ENCODE data around the gene IFI35.

IFI35 gene

DNA sequence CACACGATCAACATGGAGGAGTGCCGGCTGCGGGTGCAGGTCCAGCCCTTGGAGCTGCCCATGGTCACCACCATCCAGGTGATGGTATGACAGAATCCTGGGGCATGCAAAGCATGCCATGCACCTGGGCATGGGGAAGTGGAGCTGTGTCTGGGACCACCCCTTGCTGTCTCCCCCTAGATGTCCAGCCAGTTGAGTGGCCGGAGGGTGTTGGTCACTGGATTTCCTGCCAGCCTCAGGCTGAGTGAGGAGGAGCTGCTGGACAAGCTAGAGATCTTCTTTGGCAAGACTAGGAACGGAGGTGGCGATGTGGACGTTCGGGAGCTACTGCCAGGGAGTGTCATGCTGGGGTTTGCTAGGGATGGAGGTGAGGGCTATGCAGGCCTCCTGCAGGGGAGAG, 6.7 kb downstream of the IFI35 start:
- H2BK15ac ChIP-seq (ENCODE audit: low read depth, poor library complexity, severe bottlenecking) = no peak overlapping the region
- no peak overlapping the region for H2AFZ ChIP-seq (ENCODE audit: low read depth, low read length)
- H2BK120ac ChIP-seq (ENCODE audit: low read depth, low read length) = no peak overlapping the region
- no peak overlapping the region for H3K9ac ChIP-seq (ENCODE audit: low read length)
- no peak overlapping the region for H4K91ac ChIP-seq (ENCODE audit: low read length)
- H3K4me3 ChIP-seq (ENCODE audit: insufficient read depth in 1 of 2, low read depth in 1 of 2, low read length in 2 of 2) = no peak overlapping the region
- peaks cover 30% of the 10 kb centered on the region for H3K79me1 ChIP-seq (replicated peaks; ENCODE audit: low read length, poor library complexity, severe bottlenecking)
- no peaks in the 10 kb centered on the region for H3K9me3 ChIP-seq (ENCODE audit: control insufficient read depth, low read length)
- H4K8ac ChIP-seq (ENCODE audit: low read length) = no peak overlapping the region
- no peak overlapping the region for H3K14ac ChIP-seq (ENCODE audit: low read length in 2 of 2)
- no peak overlapping the region for H2BK5ac ChIP-seq (ENCODE audit: low read depth, low read length, poor library complexity, severe bottlenecking)
- no peak overlapping the region for H3K4me2 ChIP-seq (ENCODE audit: low read length, poor library complexity, severe bottlenecking)
- H3K23ac ChIP-seq (ENCODE audit: low read length in 2 of 2) = no peak overlapping the region
- H3K18ac ChIP-seq (ENCODE audit: low read depth in 1 of 2, low read length in 2 of 2) = no peak overlapping the region
- WGBS = 95% methylated on average over 8 of the region's 8 CpGs
- no peaks in the 10 kb centered on the region for H3K27me3 ChIP-seq (ENCODE audit: control insufficient read depth in 1 of 2, insufficient read depth in 1 of 2, low read length in 2 of 2)
- no peak for DNase-seq
- H2BK12ac ChIP-seq (ENCODE audit: low read length in 2 of 2) = no peak overlapping the region
- H3K27ac ChIP-seq (ENCODE audit: low read length, poor library complexity, severe bottlenecking) = no peak overlapping the region
- no peak overlapping the region for H3K4ac ChIP-seq (ENCODE audit: low read depth in 1 of 2, low read length in 2 of 2)
- H3K36me3 ChIP-seq (ENCODE audit: control insufficient read depth in 1 of 2, insufficient read depth in 2 of 2, low read depth in 1 of 2, low read length in 2 of 2) = peaks cover 53 to 73% of the 10 kb centered on the region in 2 experiments
- H3K4me1 ChIP-seq (ENCODE audit: control insufficient read depth, insufficient read depth, low read depth, low read length) = peaks cover 10% of the 10 kb centered on the region
- H2AK5ac ChIP-seq (ENCODE audit: low read length, severe bottlenecking) = no peak overlapping the region

GRCh38 chr17:43014020-43014648, 7.5 kb downstream of the IFI35 start:
- H3K14ac ChIP-seq (ENCODE audit: low read length in 2 of 2) = no peak overlapping the region
- H2BK5ac ChIP-seq (ENCODE audit: low read depth, low read length, poor library complexity, severe bottlenecking) = no peak overlapping the region
- no peak overlapping the region for H3K18ac ChIP-seq (ENCODE audit: low read depth in 1 of 2, low read length in 2 of 2)
- H3K9me3 ChIP-seq (ENCODE audit: control insufficient read depth, low read length) = no peaks in the 10 kb centered on the region
- 91% methylated on average over 12 of the region's 12 CpGs for WGBS
- H2BK120ac ChIP-seq (ENCODE audit: low read depth, low read length) = no peak overlapping the region
- H4K8ac ChIP-seq (ENCODE audit: low read length) = no peak overlapping the region
- H2BK12ac ChIP-seq (ENCODE audit: low read length in 2 of 2) = no peak overlapping the region
- H3K23ac ChIP-seq (ENCODE audit: low read length in 2 of 2) = no peak overlapping the region
- no peak overlapping the region for H2AK5ac ChIP-seq (ENCODE audit: low read length, severe bottlenecking)
- H3K4me2 ChIP-seq (ENCODE audit: low read length, poor library complexity, severe bottlenecking) = no peak overlapping the region
- peaks cover 56 to 81% of the 10 kb centered on the region in 2 experiments for H3K36me3 ChIP-seq (ENCODE audit: control insufficient read depth in 1 of 2, insufficient read depth in 2 of 2, low read depth in 1 of 2, low read length in 2 of 2)
- H3K4me1 ChIP-seq (ENCODE audit: control insufficient read depth, insufficient read depth, low read depth, low read length) = peaks cover 13% of the 10 kb centered on the region
- H4K91ac ChIP-seq (ENCODE audit: low read length) = no peak overlapping the region
- H3K4ac ChIP-seq (ENCODE audit: low read depth in 1 of 2, low read length in 2 of 2) = no peak overlapping the region
- no peak overlapping the region for H2AFZ ChIP-seq (ENCODE audit: low read depth, low read length)
- no peak overlapping the region for H3K27ac ChIP-seq (ENCODE audit: low read length, poor library complexity, severe bottlenecking)
- H3K4me3 ChIP-seq (ENCODE audit: insufficient read depth in 1 of 2, low read depth in 1 of 2, low read length in 2 of 2) = no peak overlapping the region
- no peak for DNase-seq
- no peaks in the 10 kb centered on the region for H3K27me3 ChIP-seq (ENCODE audit: control insufficient read depth in 1 of 2, insufficient read depth in 1 of 2, low read length in 2 of 2)
- H3K79me1 ChIP-seq (replicated peaks; ENCODE audit: low read length, poor library complexity, severe bottlenecking) = peaks cover 33% of the 10 kb centered on the region
- peak overlapping the region; percentile 56 for H3K9ac ChIP-seq (ENCODE audit: low read length)
- H2BK15ac ChIP-seq (ENCODE audit: low read depth, poor library complexity, severe bottlenecking) = no peak overlapping the region

GRCh38 chr17:43014649-43015542, 8.3 kb downstream of the IFI35 start:
- Histone ChIP-seq H3K4me2 (ENCODE audit: low read length, poor library complexity, severe bottlenecking) (no peak overlapping the region), H2BK120ac (ENCODE audit: low read depth, low read length) (no peak overlapping the region), H2AFZ (ENCODE audit: low read depth, low read length) (no peak overlapping the region), H2BK12ac (ENCODE audit: low read length in 2 of 2) (no peak overlapping the region), H3K23ac (ENCODE audit: low read length in 2 of 2) (no peak overlapping the region), H3K4ac (ENCODE audit: low read depth in 1 of 2, low read length in 2 of 2) (no peak overlapping the region), H3K9ac (ENCODE audit: low read length) (peak overlapping the region; percentile 56), H3K27ac (ENCODE audit: low read length, poor library complexity, severe bottlenecking) (no peak overlapping the region), H3K4me3 (ENCODE audit: insufficient read depth in 1 of 2, low read depth in 1 of 2, low read length in 2 of 2) (no peak overlapping the region), H4K8ac (ENCODE audit: low read length) (no peak overlapping the region), H4K91ac (ENCODE audit: low read length) (no peak overlapping the region), H3K4me1 (ENCODE audit: control insufficient read depth, insufficient read depth, low read depth, low read length) (peaks cover 20% of the 10 kb centered on the region), H2BK5ac (ENCODE audit: low read depth, low read length, poor library complexity, severe bottlenecking) (no peak overlapping the region), H2BK15ac (ENCODE audit: low read depth, poor library complexity, severe bottlenecking) (no peak overlapping the region), H3K79me1 (replicated peaks; ENCODE audit: low read length, poor library complexity, severe bottlenecking) (peaks cover 33% of the 10 kb centered on the region), H3K27me3 (ENCODE audit: control insufficient read depth in 1 of 2, insufficient read depth in 1 of 2, low read length in 2 of 2) (no peaks in the 10 kb centered on the region), H3K14ac (ENCODE audit: low read length in 2 of 2) (no peak overlapping the region), H2AK5ac (ENCODE audit: low read length, severe bottlenecking) (no peak overlapping the region), H3K9me3 (ENCODE audit: control insufficient read depth, low read length) (no peaks in the 10 kb centered on the region), H3K36me3 (ENCODE audit: control insufficient read depth in 1 of 2, insufficient read depth in 2 of 2, low read depth in 1 of 2, low read length in 2 of 2) (peaks cover 63 to 86% of the 10 kb centered on the region in 2 experiments), H3K18ac (ENCODE audit: low read depth in 1 of 2, low read length in 2 of 2) (no peak overlapping the region)
- 96% methylated on average over 8 of the region's 8 CpGs for WGBS
- no peak for DNase-seq

DNA sequence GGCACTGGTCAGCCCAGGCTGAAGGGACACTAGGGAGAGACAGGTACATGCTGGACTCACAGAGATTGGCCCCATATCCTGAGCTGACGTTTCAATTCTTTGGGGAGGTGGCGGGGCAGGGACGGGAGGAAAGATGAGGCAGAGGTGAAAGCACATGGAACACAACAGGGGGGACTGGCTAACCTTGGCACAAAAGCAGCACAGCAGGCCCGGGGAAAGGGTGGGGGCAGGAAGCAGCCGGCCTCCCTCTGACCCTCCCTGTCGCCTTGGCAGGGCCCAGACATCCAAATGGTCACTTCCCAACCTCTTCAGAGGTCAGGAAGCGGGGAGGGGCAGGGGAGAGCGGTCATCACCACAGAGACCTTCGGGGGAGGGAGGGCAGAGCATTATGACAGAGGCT, 9.0 kb downstream of the IFI35 start:
- H2AK5ac ChIP-seq (ENCODE audit: low read length, severe bottlenecking) = no peak overlapping the region
- no peak overlapping the region for H2BK12ac ChIP-seq (ENCODE audit: low read length in 2 of 2)
- no peak overlapping the region for H3K18ac ChIP-seq (ENCODE audit: low read depth in 1 of 2, low read length in 2 of 2)
- H3K79me1 ChIP-seq (replicated peaks; ENCODE audit: low read length, poor library complexity, severe bottlenecking) = peaks cover 33% of the 10 kb centered on the region
- H3K4me3 ChIP-seq (ENCODE audit: insufficient read depth in 1 of 2, low read depth in 1 of 2, low read length in 2 of 2) = peak overlapping the region in 1 of 2 experiments; percentile 12
- no peak overlapping the region for H2AFZ ChIP-seq (ENCODE audit: low read depth, low read length)
- H3K9me3 ChIP-seq (ENCODE audit: control insufficient read depth, low read length) = no peaks in the 10 kb centered on the region
- 65% methylated on average over 5 of the region's 9 CpGs for WGBS
- H4K8ac ChIP-seq (ENCODE audit: low read length) = peak overlapping the region; percentile 12
- peak overlapping the region; percentile 56 for H3K9ac ChIP-seq (ENCODE audit: low read length)
- H3K27ac ChIP-seq (ENCODE audit: low read length, poor library complexity, severe bottlenecking) = no peak overlapping the region
- peaks cover 65 to 88% of the 10 kb centered on the region in 2 experiments for H3K36me3 ChIP-seq (ENCODE audit: control insufficient read depth in 1 of 2, insufficient read depth in 2 of 2, low read depth in 1 of 2, low read length in 2 of 2)
- no peak for DNase-seq
- no peak overlapping the region for H2BK120ac ChIP-seq (ENCODE audit: low read depth, low read length)
- peaks cover 25% of the 10 kb centered on the region for H3K4me1 ChIP-seq (ENCODE audit: control insufficient read depth, insufficient read depth, low read depth, low read length)
- H3K4ac ChIP-seq (ENCODE audit: low read depth in 1 of 2, low read length in 2 of 2) = no peak overlapping the region
- no peak overlapping the region for H3K14ac ChIP-seq (ENCODE audit: low read length in 2 of 2)
- H3K27me3 ChIP-seq (ENCODE audit: control insufficient read depth in 1 of 2, insufficient read depth in 1 of 2, low read length in 2 of 2) = no peaks in the 10 kb centered on the region
- H4K91ac ChIP-seq (ENCODE audit: low read length) = no peak overlapping the region
- H3K4me2 ChIP-seq (ENCODE audit: low read length, poor library complexity, severe bottlenecking) = no peak overlapping the region
- no peak overlapping the region for H2BK15ac ChIP-seq (ENCODE audit: low read depth, poor library complexity, severe bottlenecking)
- no peak overlapping the region for H3K23ac ChIP-seq (ENCODE audit: low read length in 2 of 2)
- H2BK5ac ChIP-seq (ENCODE audit: low read depth, low read length, poor library complexity, severe bottlenecking) = no peak overlapping the region

Data from mesenchymal stem cell (in vitro differentiated cells and primary cell).